Esophagus squamous epithelium (tissue), 4 donors: Measurements from ENCODE around the gene FAM118B.

Experiments
- CTCF ChIP-seq, 6 experiments: fragments of 450-650 bp in 4 of 6; fragments of 200-600 bp in 2 of 6; sonication (generic) in 2 of 6; IDR thresholded peaks; one replicate each; pipeline ENCODE4 v1.5.1; 2016 to 2019; ENCODE audit warnings: antibody characterized with exemption in 6 of 6, mild to moderate bottlenecking in 4 of 6, moderate library complexity in 4 of 6
- POLR2A ChIP-seq, 4 donors: fragments of 450-650 bp; IDR thresholded peaks; one replicate each; pipeline ENCODE4 v1.6.1; 2017; ENCODE audit warnings: antibody characterized with exemption in 4 of 4, mild to moderate bottlenecking in 4 of 4, moderate library complexity in 3 of 4

- TF ChIP-seq CTCF (IDR thresholded peaks at IDR 0.05) (peak in 4 of 6 experiments; percentile 5 to 31 (median 16)), POLR2A (IDR thresholded peaks at IDR 0.05) (no peak)
Observed at GRCh38 chr11:126307706-126308105, 96.1 kb downstream of the FAM118B start.
